Tibial nerve (tissue), 4 donors: ENCODE data around the gene NOCT. TPM values are rescaled to one million over a fixed set of nuclear protein-coding genes. Genes with fewer than 3 reads are reported as not detected.
"Not testable (repeated sequence)": the region's sequence is repeated elsewhere in the genome, so short reads cannot be mapped to it uniquely, and the experiment has no call there.

Experiments
- DNase-seq, 2 donors: peaks; one replicate each; pipeline ENCODE4 v3.0.0-alpha.2; 2019; ENCODE audit warnings: low spot score in 2 of 2
- H3K27ac ChIP-seq, 4 donors: fragments of 200-600 bp; sonication (generic) in 3 of 4; one replicate each; pipeline ENCODE4 v1.5.1; 2017 to 2019; ENCODE audit warnings: mild to moderate bottlenecking in 1 of 4
- H3K27me3 ChIP-seq, 2 donors: fragments of 200-600 bp; sonication (generic) in 1 of 2; one replicate each; pipeline versions ENCODE4 v1.5.1 to v1.6.0; 2017 to 2019
- H3K36me3 ChIP-seq, 3 donors: fragments of 200-600 bp; sonication (generic); one replicate each; pipeline ENCODE4 v1.5.1; 2018 to 2019
- H3K4me1 ChIP-seq, 4 donors: fragments of 200-600 bp; sonication (generic) in 3 of 4; one replicate each; pipeline ENCODE4 v1.5.1; 2017 to 2019
- H3K4me3 ChIP-seq, 4 donors: fragments of 200-600 bp; sonication (generic) in 3 of 4; one replicate each; pipeline ENCODE4 v1.5.1; 2017 to 2019; ENCODE audit warnings: mild to moderate bottlenecking in 1 of 4, moderate library complexity in 1 of 4
- H3K9me3 ChIP-seq, 4 donors: fragments of 200-600 bp; sonication (generic) in 3 of 4; one replicate each; pipeline ENCODE4 v1.5.1; 2017 to 2019
- EP300 ChIP-seq, 2 donors: sonication (generic); formaldehyde crosslinking; IDR thresholded peaks; one replicate each; pipeline ENCODE4 v1.6.1; 2017; ENCODE audit warnings: antibody characterized with exemption in 2 of 2, mild to moderate bottlenecking in 1 of 2
- POLR2A ChIP-seq, 2 donors: fragments of 450-650 bp; IDR thresholded peaks; one replicate each; pipeline ENCODE4 v1.6.1; 2017; ENCODE audit warnings: antibody characterized with exemption in 2 of 2, mild to moderate bottlenecking in 2 of 2, moderate library complexity in 2 of 2
- WGBS, 2 donors: methylation state at CpG; one replicate each; pipeline ENCODE4 v1.1.5; 2018; 5-methylcytosine and 5-hydroxymethylcytosine counted together
- total RNA-seq, 4 donors: library from RNA; depleted of rRNA; stranded (reverse); fragments of >200 nt; gene quantifications; one replicate each; pipeline ENCODE4 v1.1.0, GENCODE V29; 2016
- TF ChIP-seq, protein P1 (sequence below), 5 experiments: fragments of 200-600 bp in 3 of 5; fragments of 450-650 bp in 2 of 5; sonication (generic) in 3 of 5; IDR thresholded peaks; one replicate each; pipeline ENCODE4 v1.5.1; 2016 to 2019; ENCODE audit warnings: antibody characterized with exemption in 5 of 5, mild to moderate bottlenecking in 3 of 5, moderate library complexity in 2 of 5

NOCT gene
- total RNA-seq, 4 donors from 2014 or later: 1.4 to 5.4 (median 3.4) TPM

DNA sequence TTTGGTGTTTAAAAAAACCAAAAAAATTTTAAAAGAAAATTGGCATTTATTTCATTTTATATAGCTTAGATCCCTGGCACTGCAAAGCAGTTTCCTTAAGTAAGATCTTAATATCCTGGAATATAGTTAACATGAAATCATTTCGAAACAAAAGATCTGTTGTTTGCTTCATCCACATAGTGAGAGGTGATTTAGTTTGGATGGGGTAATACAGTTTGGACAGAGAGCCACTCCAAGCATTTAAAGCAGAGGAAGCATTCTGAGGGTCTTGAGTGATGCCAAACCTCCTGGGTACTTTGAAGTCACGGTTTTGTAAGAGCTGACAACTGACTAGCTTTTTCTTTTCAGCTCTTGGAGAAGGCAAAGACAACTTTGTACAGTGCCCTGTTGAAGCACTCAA, 28.7 kb downstream of the NOCT start:
- WGBS, 2 donors: 62 to 68% methylated on average over 2 of the region's 2 CpGs
- no peak overlapping the region for H3K4me3 ChIP-seq
- TF ChIP-seq POLR2A (IDR thresholded peaks at IDR 0.05) (no peak), EP300 (IDR thresholded peaks at IDR 0.05) (no peak)
- TF ChIP-seq, protein P1, sequence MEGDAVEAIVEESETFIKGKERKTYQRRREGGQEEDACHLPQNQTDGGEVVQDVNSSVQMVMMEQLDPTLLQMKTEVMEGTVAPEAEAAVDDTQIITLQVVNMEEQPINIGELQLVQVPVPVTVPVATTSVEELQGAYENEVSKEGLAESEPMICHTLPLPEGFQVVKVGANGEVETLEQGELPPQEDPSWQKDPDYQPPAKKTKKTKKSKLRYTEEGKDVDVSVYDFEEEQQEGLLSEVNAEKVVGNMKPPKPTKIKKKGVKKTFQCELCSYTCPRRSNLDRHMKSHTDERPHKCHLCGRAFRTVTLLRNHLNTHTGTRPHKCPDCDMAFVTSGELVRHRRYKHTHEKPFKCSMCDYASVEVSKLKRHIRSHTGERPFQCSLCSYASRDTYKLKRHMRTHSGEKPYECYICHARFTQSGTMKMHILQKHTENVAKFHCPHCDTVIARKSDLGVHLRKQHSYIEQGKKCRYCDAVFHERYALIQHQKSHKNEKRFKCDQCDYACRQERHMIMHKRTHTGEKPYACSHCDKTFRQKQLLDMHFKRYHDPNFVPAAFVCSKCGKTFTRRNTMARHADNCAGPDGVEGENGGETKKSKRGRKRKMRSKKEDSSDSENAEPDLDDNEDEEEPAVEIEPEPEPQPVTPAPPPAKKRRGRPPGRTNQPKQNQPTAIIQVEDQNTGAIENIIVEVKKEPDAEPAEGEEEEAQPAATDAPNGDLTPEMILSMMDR (IDR thresholded peaks at IDR 0.05): no peak
- peaks cover 0 to 4% (median 0%) of the 10 kb centered on the region in 4 donors for H3K9me3 ChIP-seq
- H3K27ac ChIP-seq: no peak overlapping the region
- peaks cover 0 to 24% (median 0%) of the 10 kb centered on the region in 4 donors for H3K4me1 ChIP-seq
- no peaks in the 10 kb centered on the region for H3K27me3 ChIP-seq
- no peak for DNase-seq
- peaks cover 0 to 34% (median 2%) of the 10 kb centered on the region in 3 donors for H3K36me3 ChIP-seq

DNA sequence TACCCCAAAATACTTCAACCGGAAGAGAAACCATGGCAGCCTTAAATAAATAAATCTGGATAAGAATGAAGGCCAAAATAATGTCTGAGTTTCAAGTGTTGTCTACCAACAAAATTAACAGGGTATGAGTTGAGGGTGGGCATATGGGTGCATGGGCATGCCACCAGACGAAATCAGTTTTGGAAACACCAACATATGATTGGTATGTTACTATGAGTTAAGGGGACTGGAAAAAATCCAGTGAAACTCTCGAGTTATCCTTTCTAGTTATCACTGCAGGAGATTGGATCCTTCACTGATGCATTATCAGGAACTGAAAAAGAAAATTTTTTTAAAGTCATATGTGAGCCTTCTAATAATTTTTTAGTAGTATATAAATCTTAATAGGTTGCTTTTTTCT, 32.4 kb downstream of the NOCT start:
- TF ChIP-seq EP300 (IDR thresholded peaks at IDR 0.05): no peak
- TF ChIP-seq, protein P1 (IDR thresholded peaks at IDR 0.05): no peak
- 79 to 91% methylated on average over 3 of the region's 3 CpGs for WGBS, 2 donors
- H3K9me3 ChIP-seq: no peaks in the 10 kb centered on the region
- peaks cover 0 to 17% (median 0%) of the 10 kb centered on the region in 4 donors for H3K4me1 ChIP-seq
- H3K36me3 ChIP-seq: peaks cover 0 to 36% (median 2%) of the 10 kb centered on the region in 3 donors
- H3K27me3 ChIP-seq: no peaks in the 10 kb centered on the region
- DNase-seq: no peak
- H3K27ac ChIP-seq: no peak overlapping the region
- no peak overlapping the region for H3K4me3 ChIP-seq

DNA sequence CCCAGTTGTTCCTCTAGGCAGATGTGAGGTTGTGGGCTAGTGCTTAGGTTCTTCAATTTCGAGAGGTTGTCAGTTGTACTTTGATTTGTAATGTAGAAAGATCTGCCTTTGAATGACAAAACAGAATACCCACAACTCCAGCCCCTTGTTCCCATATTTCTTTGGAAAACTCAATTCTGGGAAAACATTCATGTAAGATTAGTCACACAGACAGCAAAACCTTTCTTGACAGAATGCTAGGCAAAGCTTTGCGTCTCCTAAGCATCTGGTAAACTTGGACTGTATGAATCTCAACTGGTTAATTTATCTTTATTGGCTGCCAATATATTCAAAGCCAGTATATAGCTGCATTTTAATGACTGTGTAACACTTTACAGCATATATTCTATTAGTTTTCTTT, 34.9 kb downstream of the NOCT start:
- Histone ChIP-seq H3K27me3 (no peaks in the 10 kb centered on the region), H3K4me3 (no peak overlapping the region), H3K9me3 (no peaks in the 10 kb centered on the region), H3K27ac (no peak overlapping the region), H3K36me3 (peaks cover 0 to 52% (median 2%) of the 10 kb centered on the region in 3 donors), H3K4me1 (peaks cover 0 to 10% (median 0%) of the 10 kb centered on the region in 4 donors)
- TF ChIP-seq EP300 (IDR thresholded peaks at IDR 0.05) (no peak), POLR2A (IDR thresholded peaks at IDR 0.05) (no peak)
- TF ChIP-seq, protein P1 (IDR thresholded peaks at IDR 0.05): no peak
- WGBS, 2 donors: 73 to 79% methylated on average over 2 of the region's 2 CpGs
- no peak for DNase-seq

DNA sequence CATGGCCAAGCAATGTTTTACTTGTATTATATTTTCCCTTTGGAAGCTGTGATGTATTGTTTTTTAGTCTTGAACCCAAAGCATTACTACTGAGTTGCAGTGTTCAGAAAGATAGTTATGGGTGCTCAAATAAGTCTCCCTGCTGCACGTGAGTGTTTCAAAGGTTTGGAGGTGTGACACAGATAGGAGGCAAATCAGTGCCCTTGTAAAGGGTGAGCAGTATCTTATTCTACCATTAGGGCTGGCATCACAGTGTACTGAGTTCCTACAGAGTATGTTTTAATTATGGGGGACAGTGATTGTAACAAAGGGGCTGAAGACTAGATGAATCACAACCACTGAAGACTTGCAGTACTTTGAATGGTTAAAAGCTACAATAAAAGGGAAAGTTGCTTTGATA, 38.3 kb downstream of the NOCT start:
- Histone ChIP-seq H3K27ac (no peak overlapping the region), H3K9me3 (no peaks in the 10 kb centered on the region), H3K4me3 (no peak overlapping the region), H3K27me3 (no peaks in the 10 kb centered on the region), H3K36me3 (peaks cover 0 to 58% (median 0%) of the 10 kb centered on the region in 3 donors), H3K4me1 (peaks cover 0 to 13% (median 0%) of the 10 kb centered on the region in 4 donors)
- TF ChIP-seq, protein P1 (IDR thresholded peaks at IDR 0.05): no peak
- TF ChIP-seq POLR2A (IDR thresholded peaks at IDR 0.05) (no peak), EP300 (IDR thresholded peaks at IDR 0.05) (no peak)
- 81 to 87% methylated on average over 1 of the region's 1 CpG for WGBS, 2 donors
- DNase-seq: no peak

DNA sequence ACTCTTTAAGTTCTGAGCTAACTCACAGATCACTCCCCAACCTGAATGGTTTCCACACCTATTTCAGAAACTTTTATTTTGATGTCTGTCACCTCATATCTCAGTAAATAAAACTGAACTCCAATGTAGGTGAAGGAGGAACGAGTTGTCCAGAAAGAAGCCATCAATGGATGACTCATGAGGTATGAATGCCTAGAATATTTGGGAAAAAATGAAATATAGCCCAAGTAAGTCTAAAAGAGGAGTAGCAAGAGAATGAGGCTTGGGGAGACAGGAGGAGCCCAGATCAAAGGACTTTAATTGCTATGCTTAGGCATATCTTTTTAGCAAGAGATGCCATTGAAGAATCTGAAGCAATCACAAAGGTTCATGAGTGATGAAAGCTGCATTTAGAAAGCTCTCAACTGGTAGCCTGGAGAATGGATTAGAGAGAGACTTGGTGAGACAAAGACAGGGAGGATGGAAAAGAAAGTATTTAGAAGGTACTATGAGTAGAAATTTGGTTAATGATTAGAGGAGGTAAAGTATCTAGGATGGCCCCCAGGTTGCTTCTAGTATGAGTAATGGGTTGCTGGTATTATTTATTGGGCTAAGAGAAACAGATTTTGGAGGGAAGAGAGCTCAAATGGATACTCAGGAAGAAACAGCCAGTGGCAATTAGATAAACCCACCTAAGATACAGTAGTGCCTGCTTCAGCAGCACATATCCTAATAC, 39.4 kb downstream of the NOCT start:
- peaks cover 0 to 13% (median 0%) of the 10 kb centered on the region in 4 donors for H3K4me1 ChIP-seq
- WGBS, 2 donors: 31 to 35% methylated on average over 1 of the region's 1 CpG
- no peaks in the 10 kb centered on the region for H3K9me3 ChIP-seq

DNA sequence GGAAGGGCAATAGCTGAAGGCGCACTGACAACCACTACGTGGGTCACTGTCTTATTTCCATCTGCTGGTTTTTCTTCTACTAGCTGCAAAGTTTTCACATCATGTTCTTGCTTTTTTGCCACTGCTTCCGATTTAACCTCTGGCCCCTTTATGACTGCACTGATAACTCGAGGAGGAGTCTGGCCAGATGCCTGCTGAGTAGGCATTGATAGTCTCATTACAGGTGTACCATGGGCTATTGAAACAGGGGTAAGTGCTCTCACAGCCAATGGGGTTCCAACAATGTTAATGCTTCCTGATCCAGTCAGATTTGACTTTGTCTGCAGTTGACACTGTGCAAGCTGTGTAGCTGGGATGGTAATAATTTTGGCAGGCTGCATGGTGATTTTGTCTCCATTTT, 43.4 kb downstream of the NOCT start:
- H3K4me3 ChIP-seq, H3K27ac ChIP-seq, H3K9me3 ChIP-seq, H3K27me3 ChIP-seq, DNase-seq: not testable (repeated sequence)
- Histone ChIP-seq H3K36me3 (peaks cover under 1 to 85% (median 12%) of the 10 kb centered on the region in 3 donors), H3K4me1 (peaks cover 0 to 13% (median 0%) of the 10 kb centered on the region in 4 donors)
- 62 to 68% methylated on average over 4 of the region's 4 CpGs for WGBS, 2 donors

More for the DNA sequence above, 39.4 kb downstream of the NOCT start:
- Histone ChIP-seq H3K27ac (no peak overlapping the region), H3K36me3 (peaks cover 0 to 65% (median 0%) of the 10 kb centered on the region in 3 donors), H3K4me3 (no peak overlapping the region), H3K27me3 (no peaks in the 10 kb centered on the region)
- TF ChIP-seq, protein P1 (IDR thresholded peaks at IDR 0.05): no peak
- TF ChIP-seq POLR2A (IDR thresholded peaks at IDR 0.05) (no peak), EP300 (IDR thresholded peaks at IDR 0.05) (no peak)
- DNase-seq: no peak
